IMR-90 (cell line): ENCODE data around the gene ARID4B. TPM values are rescaled to one million over a fixed set of nuclear protein-coding genes. Genes with fewer than 3 reads are reported as not detected.
"Not testable (repeated sequence)": the region's sequence is repeated elsewhere in the genome, so short reads cannot be mapped to it uniquely, and the experiment has no call there.

Experiments
- ATAC-seq: fragments of 200-7000 bp; cut with Tn5 transposase; 2 replicates; pipeline ENCODE4 v1.9.1; 2020; ENCODE audit warnings: low read depth, mild to moderate bottlenecking, moderate library complexity
- BruUV-seq: library from RNA; stranded (reverse); fragments of 400-500 nt; replicated peaks from 2 replicates; lab custom pipeline; 2021; lab: Mats Ljungman, UMichigan
- CTCF ChIA-PET: fragments of 300-600 bp; formaldehyde crosslinking; extraction: SDS; loops from one replicate; lab custom pipeline; 2021; ENCODE audit warnings: antibody characterized with exemption; lab: Yijun Ruan, JAX
- POLR2A ChIA-PET: fragments of 300-600 bp; sonication (Branson Sonifier 250); formaldehyde crosslinking; loops from one replicate; lab custom pipeline; 2022; ENCODE audit warnings: antibody characterized with exemption; ENCODE audit not compliant: unreplicated experiment; lab: Charles Lee
- DNase-seq: peaks from one replicate; pipeline ENCODE4 v3.0.0; 2013
- H2AFZ ChIP-seq: replicated peaks from 2 replicates; pipeline ENCODE3; 2013; ENCODE audit warnings: low read length, mild to moderate bottlenecking; ENCODE audit not compliant: poor library complexity
- H2AK5ac ChIP-seq: 2 replicates; pipeline ENCODE4 v1.6.1; 2013; ENCODE audit warnings: low read depth, low read length, inconsistent platforms
- H2AK9ac ChIP-seq: replicated peaks from 2 replicates; pipeline ENCODE3; 2013; ENCODE audit warnings: mild to moderate bottlenecking, low read depth, low read length, moderate library complexity; ENCODE audit not compliant: poor library complexity
- H2BK120ac ChIP-seq: 2 replicates; pipeline ENCODE4 v1.6.1; 2013; ENCODE audit warnings: low read depth, low read length, inconsistent platforms
- H2BK15ac ChIP-seq: 3 replicates; pipeline ENCODE4 v1.6.1; 2013; ENCODE audit warnings: low read depth, low read length, inconsistent platforms
- H2BK20ac ChIP-seq: 2 replicates; pipeline ENCODE4 v1.6.1; 2013; ENCODE audit warnings: low read depth, mild to moderate bottlenecking, inconsistent platforms, low read length, moderate library complexity
- H2BK5ac ChIP-seq: 2 replicates; pipeline ENCODE4 v1.6.1; 2013; ENCODE audit warnings: mild to moderate bottlenecking, low read depth, low read length, inconsistent platforms; ENCODE audit not compliant: poor library complexity, severe bottlenecking
- H3K14ac ChIP-seq: replicated peaks from 2 replicates; pipeline ENCODE4 v1.6.1; 2013; ENCODE audit warnings: low read depth, low read length, inconsistent platforms
- H3K18ac ChIP-seq: 2 replicates; pipeline ENCODE4 v1.6.1; 2013; ENCODE audit warnings: low read depth, low read length, control low read depth
- H3K23ac ChIP-seq: 2 replicates; pipeline ENCODE4 v1.6.1; 2013; ENCODE audit warnings: low read depth, low read length, inconsistent platforms
- H3K27ac ChIP-seq: 2 replicates; pipeline ENCODE4 v1.5.1; 2013; ENCODE audit warnings: mild to moderate bottlenecking, control low read depth, low read length; ENCODE audit not compliant: insufficient read depth
- H3K27me3 ChIP-seq: 2 replicates; pipeline ENCODE4 v1.6.1; 2013; ENCODE audit warnings: low read length; ENCODE audit not compliant: control insufficient read depth, insufficient read depth
- H3K36me3 ChIP-seq: 2 replicates; pipeline ENCODE4 v1.6.1; 2013; ENCODE audit warnings: low read length, mixed read lengths; ENCODE audit not compliant: control insufficient read depth, insufficient read depth
- H3K4ac ChIP-seq: 2 replicates; pipeline ENCODE4 v1.6.1; 2013; ENCODE audit warnings: low read depth, low read length, inconsistent platforms
- H3K4me1 ChIP-seq: 2 replicates; pipeline ENCODE4 v1.6.1; 2013; ENCODE audit warnings: low read length, mixed read lengths; ENCODE audit not compliant: control insufficient read depth, insufficient read depth
- H3K4me2 ChIP-seq: 2 replicates; pipeline ENCODE4 v1.6.1; 2013; ENCODE audit warnings: low read depth, mild to moderate bottlenecking, control low read depth, low read length, moderate library complexity
- H3K4me3 ChIP-seq: 2 replicates; pipeline ENCODE4 v1.5.1; 2013; ENCODE audit warnings: low read depth, mild to moderate bottlenecking, control low read depth, low read length, moderate library complexity; ENCODE audit not compliant: insufficient read depth
- H3K56ac ChIP-seq: 2 replicates; pipeline ENCODE4 v1.6.1; 2013; ENCODE audit warnings: low read length, inconsistent platforms; ENCODE audit not compliant: insufficient read depth; ENCODE audit errors: extremely low read depth
- H3K79me1 ChIP-seq, 2 experiments: 2 replicates each; pipeline ENCODE4 v1.6.1; 2013; ENCODE audit warnings: low read length in 2 of 2, inconsistent platforms in 1 of 2, low read depth in 1 of 2
- H3K9ac ChIP-seq: 2 replicates; pipeline ENCODE4 v1.6.1; 2013; ENCODE audit warnings: low read depth, low read length, control low read depth
- H3K9me1 ChIP-seq: 2 replicates; pipeline ENCODE4 v1.6.1; 2013; ENCODE audit warnings: low read length, inconsistent platforms; ENCODE audit not compliant: insufficient read depth
- H3K9me3 ChIP-seq: 2 replicates; pipeline ENCODE4 v1.6.1; 2013; ENCODE audit warnings: low read length; ENCODE audit not compliant: control insufficient read depth, insufficient read depth
- H4K20me1 ChIP-seq: 2 replicates; pipeline ENCODE4 v1.6.1; 2013; ENCODE audit warnings: low read length, inconsistent platforms; ENCODE audit not compliant: insufficient read depth
- H4K5ac ChIP-seq: 2 replicates; pipeline ENCODE4 v1.6.1; 2013; ENCODE audit warnings: mild to moderate bottlenecking, low read depth, low read length, control low read depth
- H4K8ac ChIP-seq, 2 experiments: 2 replicates each; pipeline ENCODE4 v1.6.1; 2013; ENCODE audit warnings: low read depth in 2 of 2, low read length in 2 of 2, control low read depth in 1 of 2, inconsistent platforms in 1 of 2
- H4K91ac ChIP-seq: 2 replicates; pipeline ENCODE4 v1.6.1; 2013; ENCODE audit warnings: low read depth, low read length, inconsistent platforms; ENCODE audit not compliant: insufficient read depth
- WGBS, 2 experiments: methylation state at CpG; one replicate each; pipeline versions ENCODE4 v1.1.5 to v1.1.7; 2013; ENCODE audit warnings: missing lambda C conversion rate in 2 of 2; ENCODE audit not compliant: insufficient read length in 1 of 2; ENCODE audit errors: extremely low coverage in 2 of 2; 5-methylcytosine and 5-hydroxymethylcytosine counted together
- dilution Hi-C: fragments of 300-500 bp; cut with HindIII; formaldehyde crosslinking; loops from one replicate; pipeline ENCODE4 v1.14.3; 2018; ENCODE audit warnings: low sequenced_read_pairs; ENCODE audit not compliant: unreplicated experiment
- in situ Hi-C: fragments of 300-500 bp; cut with MboI; formaldehyde crosslinking; loops from 3 replicates; pipeline ENCODE4 v1.14.3; 2019; ENCODE audit warnings: low sequenced_read_pairs, inconsistent platforms, mixed read lengths
- intact Hi-C: fragments of 100-400 bp; cut with micrococcal nuclease; formaldehyde crosslinking; loops from 2 replicates; pipeline ENCODE4 v1.10.0; 2022
- polyA plus RNA-seq, 3 experiments: library from polyadenylated mRNA; depleted of rRNA; stranded (reverse); fragments of >200 nt; gene quantifications; 2 replicates each; pipeline ENCODE4 v1.2.3, GENCODE V29; 2012; ENCODE audit warnings: low replicate concordance in 1 of 3
- total RNA-seq: library from RNA; depleted of rRNA; stranded (reverse); fragments of >200 nt; gene quantifications from 2 replicates; pipeline ENCODE4 v1.2.3, GENCODE V29; 2012

The ARID4B gene
- total and polyA plus RNA-seq, 2 of the 4 experiments (the other 2 are of a cell fraction), result 8.5 to 16.0 TPM

- peaks cover 27% of the 10 kb centered on the region for H3K36me3 ChIP-seq
- BruUV-seq, H3K4me2 ChIP-seq, H2BK5ac ChIP-seq, DNase-seq, H3K4me3 ChIP-seq, H3K9ac ChIP-seq, H4K20me1 ChIP-seq, H2BK120ac ChIP-seq, H3K27ac ChIP-seq, H3K9me3 ChIP-seq, CTCF ChIA-PET, H3K14ac ChIP-seq, H3K4ac ChIP-seq, H3K23ac ChIP-seq, H3K56ac ChIP-seq, H3K4me1 ChIP-seq, H2BK20ac ChIP-seq, H3K27me3 ChIP-seq, H2BK15ac ChIP-seq, H4K5ac ChIP-seq, H3K18ac ChIP-seq, H4K8ac ChIP-seq, H2AK9ac ChIP-seq, in situ Hi-C loops, dilution Hi-C loops, intact Hi-C loops, ATAC-seq, H4K91ac ChIP-seq, H2AFZ ChIP-seq, H2AK5ac ChIP-seq: not testable (repeated sequence)
- peaks cover 15% of the 10 kb centered on the region for H3K9me1 ChIP-seq
- POLR2A ChIA-PET, result interaction anchor here (0.6 kb wide), 3 partner anchors 31 to 144 kb away, joined by 3 to 5 read pairs (median 4); no protein-coding TSS in a partner anchor
- peaks cover 37 to 52% of the 10 kb centered on the region in 2 experiments for H3K79me1 ChIP-seq
- 100% methylated on average over 3 of the region's 9 CpGs; no CpG with 5 or more reads in 1 of the 2 experiments for WGBS, 2 experiments
Observed at GRCh38 chr1:235159284-235159683, 168.7 kb downstream of the ARID4B start.
